GM12878 (cell line): ENCODE measurements around the gene VWA8.

ENCODE experiments used
- EP300 ChIP-seq, 2 experiments: fragments of 150-350 bp in 1 of 2; IDR thresholded peaks; 2 replicates each; pipeline ENCODE4 v1.6.1; 2011 to 2012; ENCODE audit warnings: low read depth in 2 of 2, low read length in 2 of 2, borderline replicate concordance in 1 of 2, improper control_type of control experiment in 1 of 2, inconsistent platforms in 1 of 2; ENCODE audit not compliant: control insufficient read depth in 1 of 2
- EZH2 ChIP-seq: IDR thresholded peaks from 2 replicates; pipeline ENCODE4 v1.6.1; 2012; ENCODE audit warnings: low read depth, mild to moderate bottlenecking, control low read depth, inconsistent platforms, low read length, borderline replicate concordance; ENCODE audit not compliant: control insufficient read depth
- PML ChIP-seq: IDR thresholded peaks from 2 replicates; pipeline ENCODE4 v1.6.1; 2012; ENCODE audit warnings: low read length, inconsistent platforms
- POLR2A ChIP-seq: IDR thresholded peaks from 2 replicates; pipeline ENCODE4 v1.6.1; 2011; ENCODE audit warnings: low read depth, mild to moderate bottlenecking, low read length
- POLR2AphosphoS5 ChIP-seq: IDR thresholded peaks from 2 replicates; pipeline ENCODE4 v1.6.1; 2011; ENCODE audit warnings: mild to moderate bottlenecking, low read length, inconsistent platforms
- PRDM15 ChIP-seq: fragments of 450-650 bp; formaldehyde crosslinking; IDR thresholded peaks from 2 replicates; pipeline ENCODE4 v1.4.0; 2020; ENCODE audit warnings: mild to moderate bottlenecking, moderate library complexity
- TAF1 ChIP-seq: IDR thresholded peaks from 2 replicates; pipeline ENCODE4 v1.6.1; 2011; ENCODE audit warnings: mild to moderate bottlenecking, low read depth, low read length, borderline replicate concordance
- TCF12 ChIP-seq: IDR thresholded peaks from 2 replicates; pipeline ENCODE4 v1.6.1; 2011; ENCODE audit warnings: low read depth, mild to moderate bottlenecking, low read length
- USF2 ChIP-seq: IDR thresholded peaks from 2 replicates; pipeline ENCODE4 v1.6.1; 2011; ENCODE audit warnings: low read depth, low read length, improper control_type of control experiment, borderline replicate concordance
- ZNF24 ChIP-seq: fragments of 450-650 bp; IDR thresholded peaks from 2 replicates; pipeline ENCODE4 v1.6.1; 2017; ENCODE audit warnings: antibody characterized with exemption, mild to moderate bottlenecking
- TF ChIP-seq, protein P1 (sequence below), 3 experiments: IDR thresholded peaks in 2 of 3; conservative IDR thresholded peaks in 1 of 3; 2 replicates each; pipeline ENCODE4 v1.5.1; 2011; ENCODE audit warnings: low read depth in 3 of 3, low read length in 3 of 3, mild to moderate bottlenecking in 3 of 3, control low read depth in 2 of 3, moderate library complexity in 2 of 3, inconsistent platforms in 1 of 3, mixed read lengths in 1 of 3; ENCODE audit not compliant: control insufficient read depth in 2 of 3, insufficient read depth in 1 of 3; ENCODE audit errors: extremely low read depth in 1 of 3

DNA sequence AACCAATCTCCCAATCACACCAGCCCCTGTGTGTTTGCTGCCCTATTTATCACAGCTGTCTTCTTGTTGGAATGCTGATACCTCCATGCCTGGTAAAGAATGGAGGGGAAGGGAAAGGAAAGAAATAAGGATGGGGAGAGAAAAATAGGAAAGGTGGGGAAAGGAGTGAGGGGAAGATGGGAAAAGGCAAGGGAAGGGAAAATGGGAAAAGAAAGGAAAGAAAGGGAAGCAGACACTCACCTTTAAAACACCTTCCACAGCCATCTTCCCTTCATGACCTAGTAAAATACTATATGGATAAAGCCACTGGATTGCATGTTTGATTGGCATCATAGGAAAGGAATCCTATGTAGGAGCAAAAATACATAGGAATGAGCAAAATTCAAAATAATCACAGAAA, 77.8 kb downstream of the VWA8 start:
- TF ChIP-seq, protein P1, sequence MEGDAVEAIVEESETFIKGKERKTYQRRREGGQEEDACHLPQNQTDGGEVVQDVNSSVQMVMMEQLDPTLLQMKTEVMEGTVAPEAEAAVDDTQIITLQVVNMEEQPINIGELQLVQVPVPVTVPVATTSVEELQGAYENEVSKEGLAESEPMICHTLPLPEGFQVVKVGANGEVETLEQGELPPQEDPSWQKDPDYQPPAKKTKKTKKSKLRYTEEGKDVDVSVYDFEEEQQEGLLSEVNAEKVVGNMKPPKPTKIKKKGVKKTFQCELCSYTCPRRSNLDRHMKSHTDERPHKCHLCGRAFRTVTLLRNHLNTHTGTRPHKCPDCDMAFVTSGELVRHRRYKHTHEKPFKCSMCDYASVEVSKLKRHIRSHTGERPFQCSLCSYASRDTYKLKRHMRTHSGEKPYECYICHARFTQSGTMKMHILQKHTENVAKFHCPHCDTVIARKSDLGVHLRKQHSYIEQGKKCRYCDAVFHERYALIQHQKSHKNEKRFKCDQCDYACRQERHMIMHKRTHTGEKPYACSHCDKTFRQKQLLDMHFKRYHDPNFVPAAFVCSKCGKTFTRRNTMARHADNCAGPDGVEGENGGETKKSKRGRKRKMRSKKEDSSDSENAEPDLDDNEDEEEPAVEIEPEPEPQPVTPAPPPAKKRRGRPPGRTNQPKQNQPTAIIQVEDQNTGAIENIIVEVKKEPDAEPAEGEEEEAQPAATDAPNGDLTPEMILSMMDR (IDR thresholded peaks at IDR 0.05 in 2 of 3, conservative IDR thresholded peaks at IDR 0.05 in 1 of 3; ENCODE audit: control insufficient read depth in 2 of 3, extremely low read depth in 1 of 3, insufficient read depth in 1 of 3, low read depth in 3 of 3, low read length in 3 of 3), result no peak
- TF ChIP-seq EZH2 (no peak), EP300 (IDR thresholded peaks at IDR 0.05; ENCODE audit: borderline replicate concordance in 1 of 2, control insufficient read depth in 1 of 2, low read depth in 2 of 2, low read length in 2 of 2) (no peak), ZNF24 (no peak), PRDM15 (CRISPR knock-in tag) (no peak), USF2 (no peak), TCF12 (no peak), POLR2AphosphoS5 (no peak), TAF1 (no peak), PML (no peak), POLR2A (no peak)
